Measurements from ENCODE around the gene TXNDC16. TPM values are rescaled to one million over a fixed set of nuclear protein-coding genes. Genes with fewer than 3 reads are reported as not detected.

Gene TXNDC16
- total and polyA plus RNA-seq, 2 donors (not counting 1 experiment from before 2014, with no cell fraction given): 0.75 to 7.0 TPM

DNA sequence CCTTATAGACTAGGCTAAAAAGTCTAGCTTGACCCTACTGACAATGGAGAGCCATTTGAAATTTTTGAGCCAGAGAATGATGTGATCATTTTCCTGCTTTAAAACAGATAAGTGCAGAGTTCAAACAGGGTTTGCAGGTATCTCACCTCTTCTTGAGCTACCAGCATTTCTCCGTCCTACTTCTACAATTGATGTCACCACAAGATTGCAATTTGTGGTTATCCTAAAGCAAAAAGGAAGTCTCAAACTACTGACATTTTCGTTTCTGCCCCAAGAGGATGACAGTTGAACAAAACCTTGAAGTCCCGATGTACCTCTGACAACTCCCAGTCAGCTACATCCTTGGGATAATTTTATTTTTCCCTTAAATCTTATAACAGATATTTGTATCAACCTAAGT lies 151.5 kb downstream of the TXNDC16 start:
- Histone ChIP-seq H3K79me2 (ENCODE audit: control insufficient read depth, insufficient read depth, low read length) (no peaks in the 10 kb centered on the region), H2AFZ (ENCODE audit: insufficient read depth, low read depth, low read length, poor library complexity, severe bottlenecking) (no peak overlapping the region), H3K4me3 (ENCODE audit: control extremely low read depth in 1 of 5, extremely low read depth in 1 of 5, insufficient read depth in 1 of 5, low read depth in 2 of 5, low read length in 4 of 5) (no peak overlapping the region), H3K4me1 (ENCODE audit: control insufficient read depth in 2 of 2, insufficient read depth in 2 of 2, low read length in 2 of 2) (no peaks in the 10 kb centered on the region), H3K4me2 (replicated peaks; ENCODE audit: low read depth, low read length, poor library complexity, severe bottlenecking) (no peak overlapping the region), H3K9ac (ENCODE audit: low read length) (no peak overlapping the region), H3K36me3 (replicated peaks in 1 of 2; ENCODE audit: control extremely low read depth in 1 of 2, control insufficient read depth in 1 of 2, extremely low read depth in 1 of 2, insufficient read depth in 2 of 2, low read length in 1 of 2) (no peaks in the 10 kb centered on the region), H3K27ac (ENCODE audit: low read length in 2 of 2) (no peak overlapping the region), H3K27me3 (replicated peaks in 1 of 4; ENCODE audit: control extremely low read depth in 1 of 4, control insufficient read depth in 3 of 4, insufficient read depth in 4 of 4, low read length in 3 of 4) (peaks cover 0 to 7% (median 4%) of the 10 kb centered on the region in 4 experiments), H4K20me1 (ENCODE audit: control insufficient read depth, insufficient read depth, low read length, poor library complexity, severe bottlenecking) (no peaks in the 10 kb centered on the region), H3K9me3 (ENCODE audit: control extremely low read depth in 1 of 3, control insufficient read depth in 2 of 3, insufficient read depth in 1 of 3, low read length in 2 of 3) (no peaks in the 10 kb centered on the region)
- DNase-seq: no peak
- ATAC-seq (ENCODE audit: low read depth): no peak
- intact Hi-C loops (cut with micrococcal nuclease): no loop called here
- Mint-ChIP-seq H3K4me3 (no peak overlapping the region), H3K27me3 (peaks cover 41% of the 10 kb centered on the region), H3K27ac (no peak overlapping the region), H3K9me3 (ENCODE audit: insufficient read depth) (peaks cover 3% of the 10 kb centered on the region), H3K4me1 (no peaks in the 10 kb centered on the region)
- TF ChIP-seq, protein P1, sequence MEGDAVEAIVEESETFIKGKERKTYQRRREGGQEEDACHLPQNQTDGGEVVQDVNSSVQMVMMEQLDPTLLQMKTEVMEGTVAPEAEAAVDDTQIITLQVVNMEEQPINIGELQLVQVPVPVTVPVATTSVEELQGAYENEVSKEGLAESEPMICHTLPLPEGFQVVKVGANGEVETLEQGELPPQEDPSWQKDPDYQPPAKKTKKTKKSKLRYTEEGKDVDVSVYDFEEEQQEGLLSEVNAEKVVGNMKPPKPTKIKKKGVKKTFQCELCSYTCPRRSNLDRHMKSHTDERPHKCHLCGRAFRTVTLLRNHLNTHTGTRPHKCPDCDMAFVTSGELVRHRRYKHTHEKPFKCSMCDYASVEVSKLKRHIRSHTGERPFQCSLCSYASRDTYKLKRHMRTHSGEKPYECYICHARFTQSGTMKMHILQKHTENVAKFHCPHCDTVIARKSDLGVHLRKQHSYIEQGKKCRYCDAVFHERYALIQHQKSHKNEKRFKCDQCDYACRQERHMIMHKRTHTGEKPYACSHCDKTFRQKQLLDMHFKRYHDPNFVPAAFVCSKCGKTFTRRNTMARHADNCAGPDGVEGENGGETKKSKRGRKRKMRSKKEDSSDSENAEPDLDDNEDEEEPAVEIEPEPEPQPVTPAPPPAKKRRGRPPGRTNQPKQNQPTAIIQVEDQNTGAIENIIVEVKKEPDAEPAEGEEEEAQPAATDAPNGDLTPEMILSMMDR (IDR thresholded peaks at IDR 0.05): no peak
- ChIA-PET CTCF (no interaction called here), POLR2A (no interaction called here)
- WGBS (ENCODE audit: insufficient coverage): 0% methylated on average over 1 of the region's 3 CpGs

DNA sequence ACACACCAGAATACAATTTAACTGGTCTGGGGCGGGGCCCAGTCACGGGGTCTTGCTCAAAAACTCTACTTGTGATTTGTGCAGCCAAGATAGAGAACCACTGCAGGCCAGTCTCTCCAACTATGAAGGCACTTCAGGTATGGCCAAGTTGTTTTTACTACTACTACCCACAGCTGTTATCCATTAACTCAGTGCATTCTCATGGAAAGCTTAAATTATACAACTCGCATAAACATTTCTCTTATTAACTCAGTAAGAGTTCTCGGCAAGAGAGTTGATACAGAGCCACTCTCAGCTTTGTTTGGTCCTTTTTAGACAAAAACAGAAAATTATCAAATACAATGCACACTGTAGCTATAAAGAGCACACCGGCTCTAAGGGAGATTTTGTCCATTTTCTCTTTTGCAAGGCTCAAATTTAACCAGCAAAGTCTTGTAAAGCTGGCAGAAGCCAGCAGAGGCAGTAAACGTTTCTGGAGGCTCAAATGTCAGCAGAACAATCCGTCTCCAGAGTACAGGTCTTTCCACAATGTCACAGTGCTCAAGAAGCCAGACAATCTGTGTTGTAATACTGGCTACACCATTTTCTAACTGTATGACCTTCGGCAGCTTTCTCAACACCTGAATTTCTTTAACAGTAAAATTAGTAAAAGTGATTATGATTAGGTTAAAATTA lies 152.2 kb downstream of the TXNDC16 start:
- Histone ChIP-seq H3K36me3 (replicated peaks in 1 of 2; ENCODE audit: control extremely low read depth in 1 of 2, control insufficient read depth in 1 of 2, extremely low read depth in 1 of 2, insufficient read depth in 2 of 2, low read length in 1 of 2) (no peaks in the 10 kb centered on the region), H3K79me2 (ENCODE audit: control insufficient read depth, insufficient read depth, low read length) (no peaks in the 10 kb centered on the region), H3K4me1 (ENCODE audit: control insufficient read depth in 2 of 2, insufficient read depth in 2 of 2, low read length in 2 of 2) (no peaks in the 10 kb centered on the region), H3K4me3 (ENCODE audit: control extremely low read depth in 1 of 5, extremely low read depth in 1 of 5, insufficient read depth in 1 of 5, low read depth in 2 of 5, low read length in 4 of 5) (no peak overlapping the region), H3K4me2 (replicated peaks; ENCODE audit: low read depth, low read length, poor library complexity, severe bottlenecking) (no peak overlapping the region), H4K20me1 (ENCODE audit: control insufficient read depth, insufficient read depth, low read length, poor library complexity, severe bottlenecking) (no peaks in the 10 kb centered on the region), H3K27me3 (replicated peaks in 1 of 4; ENCODE audit: control extremely low read depth in 1 of 4, control insufficient read depth in 3 of 4, insufficient read depth in 4 of 4, low read length in 3 of 4) (peaks cover 0 to 7% (median 4%) of the 10 kb centered on the region in 4 experiments), H2AFZ (ENCODE audit: insufficient read depth, low read depth, low read length, poor library complexity, severe bottlenecking) (no peak overlapping the region), H3K9me3 (ENCODE audit: control extremely low read depth in 1 of 3, control insufficient read depth in 2 of 3, insufficient read depth in 1 of 3, low read length in 2 of 3) (peaks cover 0 to 4% (median 0%) of the 10 kb centered on the region in 3 donors), H3K9ac (ENCODE audit: low read length) (no peak overlapping the region), H3K27ac (ENCODE audit: low read length in 2 of 2) (no peak overlapping the region)
- intact Hi-C loops (cut with micrococcal nuclease): no loop called here
- Mint-ChIP-seq H3K9me3 (ENCODE audit: insufficient read depth) (peaks cover 3% of the 10 kb centered on the region), H3K27ac (no peak overlapping the region), H3K4me3 (no peak overlapping the region), H3K27me3 (peaks cover 43% of the 10 kb centered on the region), H3K4me1 (no peaks in the 10 kb centered on the region)
- ChIA-PET POLR2A (no interaction called here), CTCF (no interaction called here)
- no peak for TF ChIP-seq EZH2 (IDR thresholded peaks at IDR 0.05; ENCODE audit: borderline replicate concordance, insufficient read depth, low read depth, low read length, poor library complexity, severe bottlenecking)
- TF ChIP-seq, protein P1 (IDR thresholded peaks at IDR 0.05): no peak
- no peak for ATAC-seq (ENCODE audit: low read depth)
- 85% methylated on average over 7 of the region's 8 CpGs for WGBS (ENCODE audit: insufficient coverage)
- no peak for DNase-seq

Data from B cell (primary cell).